T follicular helper cell (primary cell): ENCODE measurements around the gene N4BP2L1.

ENCODE experiments used
- DNase-seq: peaks from one replicate; pipeline ENCODE4 v3.0.0-alpha.2; 2020; ENCODE audit warnings: low read depth
- total RNA-seq, 2 experiments: gene quantifications; one replicate each; lab custom pipeline; 2026; lab: John Stamatoyannopoulos, UW

The N4BP2L1 gene
- total RNA-seq: 12.1 to 27.2 reads per million in 2 experiments

DNA sequence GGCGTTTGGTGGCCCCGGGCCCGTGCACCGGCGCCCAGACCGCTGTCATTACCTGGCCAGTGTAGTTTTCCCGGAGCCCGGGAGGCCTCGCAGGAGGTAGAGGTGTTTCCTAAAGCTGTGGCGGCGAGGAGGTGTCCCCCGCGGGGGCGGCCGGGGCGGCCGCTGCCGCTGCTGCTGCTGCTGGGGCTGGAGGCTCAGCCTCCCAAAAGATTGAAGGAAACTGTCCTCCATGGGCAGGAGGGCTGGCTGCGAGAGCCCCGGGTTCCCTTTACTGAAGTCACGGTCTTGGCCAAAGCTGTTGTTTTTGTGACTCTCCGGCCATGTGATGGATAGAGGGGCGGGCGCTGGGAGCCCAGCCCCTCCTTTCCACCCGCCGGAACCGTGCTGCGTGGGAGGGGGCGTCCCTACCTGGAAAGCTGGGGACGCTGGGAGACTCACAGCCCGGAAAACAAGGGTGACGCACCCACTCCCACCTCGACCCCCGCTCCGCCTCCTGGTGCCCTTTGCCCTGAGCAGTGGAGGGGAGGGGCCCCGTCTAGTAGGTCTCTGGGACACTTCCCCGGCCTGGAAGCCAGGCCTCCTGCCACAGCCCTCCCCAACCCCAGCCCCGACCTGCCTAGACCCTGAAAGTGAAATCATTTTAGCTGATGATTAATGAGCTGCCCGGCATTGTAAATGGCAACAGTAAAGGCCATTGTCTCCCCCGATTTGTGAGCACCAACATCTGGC, at the start of gene N4BP2L1:
Gene N4BP2L1 (minus strand): TSS at position 279 of the 729 bp plus-strand sequence. CDS start 48 bp downstream, at position 231.
- DNase-seq: peak; percentile 77

DNA sequence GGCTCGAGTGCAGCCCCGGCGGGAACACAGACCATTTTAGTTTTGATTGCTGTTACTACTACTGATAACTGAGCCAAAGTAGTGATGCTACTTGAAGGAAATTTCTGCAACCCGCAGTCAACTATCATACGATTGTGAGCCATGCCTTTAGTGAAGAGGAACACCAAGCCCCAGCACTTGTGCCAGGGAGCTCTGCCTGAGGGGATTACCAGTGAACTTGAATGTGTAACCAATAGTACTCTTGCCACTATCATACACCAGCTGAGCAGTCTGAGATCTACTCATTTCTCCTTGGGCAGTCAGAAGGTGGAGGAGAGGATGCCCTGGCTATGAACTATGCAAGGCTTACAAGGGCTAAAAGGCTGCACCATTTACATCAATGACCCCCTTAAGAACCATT, 49.0 kb upstream of the N4BP2L1 start:
- DNase-seq: no peak

DNA sequence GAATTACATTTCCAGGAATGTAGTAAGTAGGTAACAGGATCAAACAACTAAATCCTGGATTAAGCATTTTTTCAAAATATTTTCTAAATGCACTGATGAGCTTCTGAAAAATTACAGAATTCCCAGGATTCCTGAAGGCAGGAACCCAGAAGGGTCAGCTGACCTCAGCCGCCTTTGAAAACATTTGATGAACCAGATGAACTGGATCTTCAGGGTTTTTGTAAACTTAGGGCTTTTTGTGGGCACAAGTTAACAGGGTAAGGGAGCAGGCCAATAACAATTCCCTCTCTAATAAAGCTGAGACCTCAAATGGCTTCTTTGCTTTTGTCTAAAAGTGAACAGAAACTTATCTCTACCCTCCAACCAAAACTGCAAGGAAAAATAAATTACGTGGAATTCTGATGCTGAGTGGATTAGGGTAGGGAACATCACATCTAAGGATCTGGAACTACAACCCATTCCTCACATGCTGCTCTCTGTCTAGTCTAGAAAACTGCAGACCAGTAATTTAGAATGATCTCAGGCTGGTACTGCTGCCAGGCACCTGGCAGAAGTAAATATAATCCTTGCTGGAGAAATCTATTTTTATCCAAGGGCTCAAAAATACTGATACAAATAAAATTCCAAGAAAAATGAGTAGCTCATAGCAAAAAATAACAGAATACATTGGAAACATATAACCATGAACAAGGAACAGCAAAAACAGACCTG, 48.2 kb upstream of the N4BP2L1 start:
- no peak for DNase-seq

DNA sequence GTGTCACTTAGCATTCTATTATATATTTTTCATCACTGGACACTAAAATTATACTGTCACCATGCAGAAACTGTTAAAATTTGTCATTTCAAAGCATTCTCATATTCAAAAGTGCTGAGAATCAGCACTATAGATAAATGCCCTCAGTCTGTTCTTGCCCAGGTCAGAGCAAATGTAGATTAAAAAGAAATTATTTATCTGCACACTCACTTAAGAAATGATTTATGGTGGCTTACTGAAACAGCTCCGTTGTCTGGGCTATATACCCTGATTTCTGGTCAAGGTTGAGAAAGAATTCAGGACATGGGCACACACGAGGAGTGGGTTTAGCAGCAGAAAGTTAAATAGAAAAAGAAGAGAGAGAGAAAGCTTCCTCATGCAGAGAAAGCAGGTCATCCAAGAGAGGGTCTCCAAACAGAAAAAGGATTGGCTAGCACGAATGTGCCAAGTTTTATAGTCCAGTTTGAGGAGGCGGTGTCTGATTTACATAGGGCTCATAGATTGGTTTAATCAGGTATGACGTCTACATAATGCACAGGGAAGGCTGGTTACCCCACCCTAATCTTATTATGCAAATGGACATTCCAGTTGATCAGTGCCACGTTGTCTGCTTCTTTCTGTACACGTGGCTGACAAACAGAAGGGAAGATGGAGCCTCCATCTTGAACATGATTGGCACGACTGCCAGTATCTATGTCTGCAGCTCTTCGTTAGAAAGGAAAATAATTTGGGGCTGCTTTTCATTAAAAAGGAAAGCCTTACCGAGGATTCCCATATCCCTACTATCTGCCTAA, 47.3 kb upstream of the N4BP2L1 start:
- DNase-seq: no peak

DNA sequence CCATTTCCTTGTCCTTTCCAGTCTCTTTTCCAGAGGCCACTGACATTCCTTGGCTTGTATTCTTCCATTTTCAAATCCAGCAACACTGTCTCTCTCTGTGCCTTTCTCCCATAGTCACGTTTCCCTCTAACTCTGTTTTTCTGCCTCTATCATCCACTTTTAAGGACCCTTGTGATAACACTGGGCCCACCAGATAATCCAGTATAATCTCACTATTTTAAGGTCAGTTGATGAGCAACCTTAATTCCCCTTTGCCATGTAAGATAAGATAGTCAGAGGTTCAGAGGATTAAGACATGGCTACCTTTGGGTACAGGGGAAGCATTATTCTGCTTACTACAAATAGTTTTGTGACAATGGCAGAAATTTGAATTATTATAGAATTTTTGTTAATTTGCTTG, 45.7 kb upstream of the N4BP2L1 start:
- DNase-seq: no peak

DNA sequence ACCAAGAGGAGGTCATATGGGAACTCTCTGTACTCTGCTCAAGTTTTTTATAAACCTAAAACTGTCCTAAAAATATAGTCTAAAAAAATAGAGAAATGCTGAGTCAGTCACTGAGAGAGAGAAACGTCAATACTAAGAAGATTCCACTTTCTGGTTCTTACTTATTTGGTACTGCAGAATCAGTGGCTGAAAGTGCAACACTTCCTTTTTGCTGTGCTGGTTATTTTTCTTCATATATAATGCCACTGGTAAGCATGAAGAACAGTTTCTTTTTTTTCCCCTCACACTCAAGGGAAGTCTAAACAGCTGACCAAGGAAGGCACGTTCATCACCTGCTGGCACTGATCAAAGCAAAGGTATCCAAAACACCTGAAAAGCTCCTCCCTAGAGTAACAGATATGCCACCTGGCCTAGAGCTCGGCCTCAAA, 44.3 kb upstream of the N4BP2L1 start:
- DNase-seq: no peak

DNA sequence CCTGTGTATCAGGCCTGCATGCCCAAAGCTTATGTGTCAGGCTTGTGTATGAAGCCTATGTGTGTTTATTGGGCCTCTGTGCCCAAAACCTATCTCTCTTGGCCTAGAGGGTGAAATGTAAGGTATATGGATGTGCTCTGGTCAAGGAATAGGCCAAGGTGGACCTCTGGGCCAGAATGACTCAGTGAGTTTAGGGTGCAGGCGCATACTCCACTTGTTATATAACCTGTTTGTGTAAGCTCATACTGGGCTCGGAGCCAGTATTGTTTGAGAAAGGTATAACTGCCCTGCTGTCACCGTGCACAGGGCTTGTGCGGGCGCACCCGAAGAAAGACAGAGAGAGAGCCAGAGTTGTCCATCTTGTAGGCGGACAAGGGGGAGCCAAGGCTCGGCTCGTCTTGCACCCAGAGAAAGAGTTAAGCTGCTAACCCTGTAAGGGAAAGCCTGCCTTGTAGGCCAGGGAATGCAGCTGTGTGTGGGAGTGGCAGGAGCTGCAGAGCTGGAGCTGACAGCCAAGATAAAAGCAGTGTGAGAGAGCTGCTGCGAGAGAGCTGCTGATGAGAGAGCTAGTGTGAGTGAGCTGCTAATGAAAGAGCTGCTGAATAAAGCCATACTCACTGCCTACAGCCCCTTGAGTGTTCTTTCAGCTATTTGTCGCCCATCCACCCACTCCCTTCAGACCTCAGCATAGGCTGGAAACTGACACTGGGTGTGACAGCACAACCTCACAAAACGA, 43.4 kb upstream of the N4BP2L1 start:
- DNase-seq: no peak

DNA sequence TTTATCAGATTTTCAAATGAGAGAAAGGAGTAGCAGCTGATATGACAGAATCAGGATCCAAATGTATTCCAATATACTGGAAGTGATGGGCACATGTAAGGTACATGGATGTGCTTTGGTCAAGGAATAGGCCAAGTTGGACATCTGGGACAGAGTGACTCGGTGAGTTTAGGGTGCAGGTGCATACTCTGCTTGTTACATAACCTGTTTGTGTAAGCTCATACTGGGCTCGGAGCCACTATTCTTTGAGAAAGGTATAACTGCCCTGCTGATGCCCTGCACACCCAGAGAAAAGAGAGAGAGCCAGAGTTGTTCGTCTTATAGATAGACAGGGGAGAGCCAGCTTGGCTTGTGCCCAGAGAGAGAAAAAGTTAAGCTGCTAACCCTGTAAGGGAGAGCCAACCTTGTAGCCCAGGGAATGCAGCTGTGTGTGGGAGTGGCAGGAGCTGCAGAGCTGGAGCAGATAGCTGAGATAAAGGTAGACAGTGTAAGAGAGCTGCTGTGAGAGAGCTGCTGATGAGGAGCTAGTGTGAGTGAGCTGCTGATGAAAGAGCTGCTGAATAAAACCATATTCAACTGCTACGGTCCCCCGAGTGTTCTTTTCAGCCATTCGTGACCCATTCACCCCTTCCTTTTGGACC, 40.7 kb upstream of the N4BP2L1 start:
- no peak for DNase-seq

DNA sequence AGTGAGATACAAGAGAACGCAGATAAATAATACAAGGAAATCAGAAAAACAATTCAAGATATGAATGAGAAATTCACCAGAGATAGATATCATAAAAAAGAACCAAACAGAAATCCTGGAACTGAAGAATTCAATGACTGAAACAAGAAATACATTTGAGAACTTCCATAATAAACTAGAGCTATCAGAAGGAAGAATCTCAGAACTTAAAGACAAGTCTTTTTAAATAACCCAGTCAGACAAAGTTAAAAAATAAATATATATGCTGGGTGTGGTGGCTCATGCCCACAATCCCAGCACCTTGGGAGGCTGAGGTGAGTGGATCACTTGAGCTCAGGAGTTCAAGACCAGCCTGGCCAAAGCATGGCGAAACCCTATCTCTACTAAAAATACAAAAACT, 28.7 kb upstream of the N4BP2L1 start:
- DNase-seq: no peak

DNA sequence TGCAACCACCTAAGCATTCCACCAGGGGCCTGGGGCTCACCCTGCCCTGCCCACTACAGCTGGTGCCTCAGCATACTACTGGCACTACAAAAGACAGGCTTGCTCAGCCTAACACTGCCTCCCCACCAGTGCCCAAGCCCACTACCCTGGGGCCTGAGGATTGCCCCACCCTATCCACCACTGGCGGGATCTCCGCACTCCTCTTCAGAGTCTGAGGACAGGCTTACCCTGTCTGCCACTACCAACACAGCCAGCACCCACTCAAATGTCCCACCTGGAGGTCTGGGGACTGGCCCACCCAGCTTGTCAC, 27.6 kb upstream of the N4BP2L1 start:
- DNase-seq: no peak

DNA sequence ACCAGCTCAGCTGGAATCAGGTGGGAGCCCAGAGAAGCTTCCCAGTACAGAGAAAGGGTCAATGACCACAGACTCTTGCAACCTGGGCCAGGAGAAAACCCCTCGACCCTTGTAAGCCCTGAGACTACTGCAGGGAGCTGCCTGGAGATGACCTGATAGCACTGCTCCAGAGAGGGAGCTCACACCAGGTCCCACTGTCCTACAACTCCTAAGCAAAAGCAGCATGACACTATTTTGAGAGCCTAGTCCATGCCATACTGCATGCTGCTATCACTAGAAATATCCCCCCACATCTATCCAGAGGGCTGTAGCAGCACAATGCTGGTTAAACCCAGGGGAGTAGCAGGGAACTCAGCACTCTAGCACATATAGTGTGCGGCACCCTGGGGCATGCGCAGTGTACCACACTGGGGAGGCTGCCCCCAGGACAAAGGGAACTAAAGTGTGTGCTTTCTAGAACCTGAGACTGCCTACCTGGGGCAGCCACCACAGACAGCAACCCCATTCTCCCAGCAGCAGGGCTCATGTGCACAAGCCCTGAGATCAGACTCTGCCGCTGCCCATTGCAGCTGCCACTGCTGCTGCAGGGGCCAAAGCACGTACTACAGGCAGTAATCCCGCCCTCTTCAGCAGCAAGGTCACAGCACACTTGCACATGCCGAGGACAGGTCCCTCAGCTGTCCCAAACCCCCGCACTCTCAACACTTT, 27.1 kb upstream of the N4BP2L1 start:
- no peak for DNase-seq

DNA sequence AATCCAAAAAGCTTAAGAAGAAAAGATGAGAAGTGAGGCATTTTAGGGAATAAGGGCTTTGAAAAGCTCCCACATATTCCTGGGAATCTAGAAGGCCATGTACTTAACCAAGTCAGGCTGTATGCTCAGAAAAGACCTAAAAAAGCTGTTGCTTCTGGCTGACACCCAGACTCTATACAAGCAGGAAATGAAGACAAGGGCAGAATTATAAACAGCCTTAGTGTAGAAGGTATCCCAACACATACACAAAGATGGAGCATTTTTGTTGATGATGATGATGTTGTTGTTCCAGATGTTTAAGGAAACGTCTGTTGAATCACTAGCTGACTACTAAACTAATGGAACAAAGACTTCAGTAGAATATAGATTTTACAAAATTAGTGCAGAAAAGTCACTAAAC, 26.1 kb upstream of the N4BP2L1 start:
- DNase-seq: no peak

DNA sequence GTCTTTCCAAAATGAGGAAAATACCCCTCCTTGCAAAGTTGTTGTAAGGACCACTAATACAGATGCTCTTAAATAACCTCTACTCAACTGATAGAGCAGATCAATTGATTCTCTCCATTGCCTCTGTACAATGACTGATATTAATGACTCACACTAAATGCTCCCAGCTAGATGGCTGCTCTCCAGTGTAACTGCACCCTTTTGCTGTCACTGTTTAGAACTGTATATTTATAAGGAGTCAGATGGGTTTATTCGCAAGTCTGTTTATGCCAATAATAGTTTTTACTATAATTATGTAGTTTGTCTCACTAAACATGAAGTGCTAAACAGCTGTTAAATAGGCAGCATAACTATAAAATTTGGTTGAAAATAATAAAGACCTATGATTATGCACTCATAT, 21.0 kb upstream of the N4BP2L1 start:
- no peak for DNase-seq

DNA sequence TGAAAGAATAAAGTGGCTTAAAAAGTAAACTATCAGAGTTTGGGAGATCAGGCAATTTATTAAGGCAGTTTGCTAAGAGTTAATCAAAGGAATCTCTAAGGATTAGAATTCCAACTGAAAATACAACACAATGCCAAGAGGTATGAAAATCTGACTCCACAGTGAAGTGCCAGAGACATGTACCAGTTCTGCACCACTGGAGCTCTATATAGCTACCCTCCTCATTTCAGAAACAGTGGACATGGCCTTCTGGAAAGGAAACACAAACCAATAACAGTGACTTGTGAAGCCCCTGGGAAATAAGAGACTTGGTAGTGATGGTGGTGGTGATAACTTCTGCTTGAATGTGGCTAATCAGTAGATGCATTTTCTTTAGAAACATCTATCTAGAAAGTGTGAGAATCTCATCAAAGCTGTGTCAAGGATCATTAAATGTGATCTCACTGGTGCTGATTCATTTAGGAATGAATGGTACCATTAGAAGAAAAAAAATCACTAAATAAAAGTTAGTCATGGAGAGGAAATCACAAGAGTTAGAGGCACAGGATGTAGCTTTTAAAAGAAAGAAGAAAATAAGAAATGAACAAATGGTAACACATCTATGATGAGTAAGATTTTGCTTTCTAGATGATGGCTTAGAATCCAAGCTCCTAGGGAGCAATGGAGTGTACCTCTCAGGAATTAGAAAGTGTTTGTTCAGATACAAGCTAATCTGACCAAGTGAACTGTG, 20.1 kb upstream of the N4BP2L1 start:
- no peak for DNase-seq

DNA sequence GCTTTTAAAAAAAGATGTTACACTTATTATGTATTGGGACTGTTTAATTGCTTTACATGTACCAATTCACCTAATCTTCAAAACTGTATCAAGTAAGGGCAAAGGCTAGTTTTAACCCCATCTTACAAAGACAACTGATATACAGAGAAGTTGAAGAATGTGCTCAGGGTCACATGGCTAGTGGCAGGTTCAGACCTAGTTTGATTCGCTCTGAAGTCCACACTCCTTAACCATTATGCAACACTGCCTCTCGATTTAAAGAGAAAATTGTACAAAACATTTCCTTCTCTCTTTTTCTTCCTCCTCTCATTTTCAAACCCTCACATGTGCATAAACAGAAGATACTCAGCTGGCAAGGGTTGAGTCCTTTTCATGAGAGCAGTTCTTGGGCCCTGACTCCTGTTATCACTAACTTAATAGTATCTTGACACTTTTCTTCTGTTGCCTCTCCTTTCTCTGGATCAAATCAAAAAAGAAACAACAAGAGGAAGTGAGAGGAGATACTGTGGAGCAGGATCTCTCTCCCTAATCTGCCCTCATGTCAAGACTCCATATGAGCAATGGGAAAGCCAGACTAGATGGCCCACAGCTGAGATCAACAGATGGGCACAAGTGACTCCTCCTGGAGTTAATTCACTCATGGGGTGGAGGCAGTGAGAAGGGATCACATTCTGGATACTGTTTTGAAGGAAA, 19.0 kb upstream of the N4BP2L1 start:
- no peak for DNase-seq

DNA sequence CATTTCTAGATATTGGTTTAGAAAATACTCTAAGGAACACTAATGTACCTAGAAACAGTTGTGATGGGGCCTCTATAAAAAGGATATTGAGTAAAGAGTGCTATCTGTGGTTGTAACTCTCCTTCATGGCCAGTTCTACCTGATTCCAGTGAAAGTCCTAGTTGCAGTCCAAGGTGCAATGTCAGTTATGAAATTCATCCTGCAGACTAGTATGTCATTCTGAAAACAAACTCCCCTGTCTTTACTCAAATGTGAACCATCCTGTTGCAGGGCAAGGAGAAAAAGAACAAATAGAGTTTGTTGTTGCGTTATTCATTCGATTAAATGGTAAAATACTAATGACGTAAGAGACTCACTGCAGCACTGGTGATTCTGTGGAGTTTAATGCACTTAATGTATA, 18.3 kb upstream of the N4BP2L1 start:
- no peak for DNase-seq

DNA sequence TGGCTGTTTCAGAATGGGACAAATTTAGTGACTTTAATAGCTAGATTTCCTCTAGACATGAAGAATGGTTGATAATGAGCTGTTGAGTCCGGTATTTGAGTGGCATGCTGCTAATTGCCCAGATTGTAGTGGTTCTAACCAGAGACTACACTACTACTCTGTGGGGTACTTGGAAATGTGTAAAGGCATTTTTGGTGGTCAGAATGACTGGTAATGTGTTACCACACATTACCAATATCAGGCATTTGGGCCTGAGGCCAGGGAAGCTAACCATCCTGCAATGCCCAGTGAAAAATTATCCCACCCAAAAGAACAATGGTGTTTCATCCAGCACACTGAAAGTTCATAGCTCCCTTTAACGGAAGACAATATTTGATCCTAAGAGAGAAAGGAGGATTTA, 17.5 kb upstream of the N4BP2L1 start:
- DNase-seq: no peak

DNA sequence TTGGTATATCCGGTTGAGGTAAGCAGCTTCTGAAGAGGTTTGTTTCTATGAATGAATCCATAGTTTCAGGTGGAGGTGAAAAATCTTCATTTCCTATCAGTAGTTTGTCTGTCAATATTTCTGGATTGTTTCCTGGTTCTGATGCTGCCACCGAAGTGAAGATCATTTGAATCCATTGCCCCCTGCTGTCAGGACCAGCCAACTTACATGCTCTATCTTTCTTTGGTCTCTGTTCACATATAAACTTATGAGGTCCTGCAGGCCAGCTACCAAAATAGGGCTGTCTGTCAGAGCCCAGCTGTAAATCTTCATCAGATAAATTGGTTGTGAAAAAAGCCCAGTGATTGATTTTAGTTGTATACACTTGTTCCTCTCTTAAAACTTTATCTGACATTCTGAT, 15.2 kb upstream of the N4BP2L1 start:
- DNase-seq: peak; percentile 24

DNA sequence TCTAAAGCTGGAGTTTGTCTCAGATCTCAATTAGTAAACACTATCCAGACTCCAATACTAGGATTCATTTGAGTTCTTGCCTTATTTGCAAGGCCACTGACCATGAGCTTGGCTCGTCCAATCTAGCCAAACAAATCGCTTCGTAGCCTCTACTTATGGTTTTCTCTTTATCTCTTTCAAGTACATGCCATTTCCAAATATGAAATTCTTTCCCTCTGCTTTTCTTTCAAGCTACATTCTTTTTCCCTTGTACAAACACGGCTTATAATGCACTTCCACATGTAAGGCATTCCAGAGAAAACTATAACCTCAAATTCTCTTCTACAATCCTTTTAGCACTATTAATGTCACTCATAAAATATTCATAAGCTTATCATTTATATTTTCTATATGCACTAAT, 10.9 kb upstream of the N4BP2L1 start:
- no peak for DNase-seq

DNA sequence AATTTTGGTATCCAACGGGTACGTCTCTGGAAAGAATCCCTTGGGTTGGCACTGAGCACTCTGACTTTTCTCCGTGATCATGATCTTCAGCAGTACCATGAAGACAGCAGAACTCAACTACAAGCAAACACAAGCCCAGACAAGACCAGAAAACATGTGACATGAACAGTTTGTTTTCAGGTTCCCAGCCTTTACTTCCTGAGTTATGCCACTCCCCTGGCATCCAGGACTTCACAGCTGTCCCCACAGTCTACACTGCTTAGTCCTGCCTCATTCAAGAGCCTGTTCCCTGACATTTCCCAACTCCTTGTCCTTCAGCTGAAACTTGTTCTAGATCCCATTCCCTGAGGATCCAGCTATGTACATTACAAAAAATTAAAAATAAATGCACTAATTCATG, 4.9 kb upstream of the N4BP2L1 start:
- no peak for DNase-seq
